ENCODE results near the gene MYRIP. TPM values are rescaled to one million over a fixed set of nuclear protein-coding genes. Genes with fewer than 3 reads are reported as not detected.
"Not testable (repeated sequence)": the region's sequence is repeated elsewhere in the genome, so short reads cannot be mapped to it uniquely, and the experiment has no call there.

The MYRIP gene
- total RNA-seq: not detected in 2 replicates

- Mint-ChIP-seq H3K36me3 (ENCODE audit: low read depth) (no peaks in the 10 kb centered on the region), H3K4me3 (peak within 1 kb of the TSS; percentile 57), H3K27me3 (ENCODE audit: insufficient read depth) (peaks cover 58% of the 10 kb centered on the region), H3K27ac (no peak within 1 kb of the TSS), H3K4me1 (ENCODE audit: low read depth) (peaks cover 5% of the 10 kb centered on the region), H3K9me3 (no peaks in the 10 kb centered on the region)
- no peak for DNase-seq (ENCODE audit: low spot score)
- intact Hi-C loops (cut with micrococcal nuclease): no loop called here
These were observed at the start of gene MYRIP for GRCh38 chr3:39809181-39809994. Gene MYRIP (plus strand): TSS chr3:39809609. CDS start chr3:39900817, 91,208 bp downstream.

DNA sequence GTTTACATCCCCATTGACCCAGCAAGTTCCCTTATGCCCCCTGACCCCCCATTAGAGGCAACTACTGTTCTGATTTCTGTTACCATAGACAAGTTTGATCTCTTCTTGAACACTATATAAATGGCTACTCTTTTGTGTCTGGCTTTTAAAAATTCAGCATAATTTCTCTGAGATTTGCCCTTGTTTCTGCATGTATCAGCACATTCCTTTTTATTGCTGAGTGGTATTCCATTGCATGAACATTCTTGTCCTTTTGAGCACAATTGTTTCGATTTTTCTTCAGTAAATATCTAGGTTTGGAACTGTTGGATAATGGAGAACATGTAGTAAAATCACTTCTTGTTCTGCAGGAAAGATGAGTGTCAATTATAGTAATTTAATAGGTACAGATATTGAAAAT, 49.1 kb upstream of the MYRIP start:
- no peak overlapping the region for H3K4me3 Mint-ChIP-seq
- H3K9me3 Mint-ChIP-seq: no peaks in the 10 kb centered on the region
- H3K27me3 Mint-ChIP-seq (ENCODE audit: insufficient read depth): peaks cover 2% of the 10 kb centered on the region
- no peaks in the 10 kb centered on the region for H3K36me3 Mint-ChIP-seq (ENCODE audit: low read depth)
- no peak overlapping the region for H3K27ac Mint-ChIP-seq
- H3K4me1 Mint-ChIP-seq (ENCODE audit: low read depth): no peaks in the 10 kb centered on the region
- no peak for DNase-seq (ENCODE audit: low spot score)
- intact Hi-C loops (cut with micrococcal nuclease): no loop called here

- Mint-ChIP-seq H3K4me3 (no peak overlapping the region), H3K4me1 (ENCODE audit: low read depth) (no peaks in the 10 kb centered on the region), H3K9me3 (no peaks in the 10 kb centered on the region), H3K36me3 (ENCODE audit: low read depth) (no peaks in the 10 kb centered on the region), H3K27ac (no peak overlapping the region), H3K27me3 (ENCODE audit: insufficient read depth) (peaks cover 2% of the 10 kb centered on the region)
- no peak for DNase-seq (ENCODE audit: low spot score)
- intact Hi-C loops (cut with micrococcal nuclease): no loop called here
These were observed 46.8 kb upstream of the MYRIP start for GRCh38 chr3:39762537-39763070.

DNA sequence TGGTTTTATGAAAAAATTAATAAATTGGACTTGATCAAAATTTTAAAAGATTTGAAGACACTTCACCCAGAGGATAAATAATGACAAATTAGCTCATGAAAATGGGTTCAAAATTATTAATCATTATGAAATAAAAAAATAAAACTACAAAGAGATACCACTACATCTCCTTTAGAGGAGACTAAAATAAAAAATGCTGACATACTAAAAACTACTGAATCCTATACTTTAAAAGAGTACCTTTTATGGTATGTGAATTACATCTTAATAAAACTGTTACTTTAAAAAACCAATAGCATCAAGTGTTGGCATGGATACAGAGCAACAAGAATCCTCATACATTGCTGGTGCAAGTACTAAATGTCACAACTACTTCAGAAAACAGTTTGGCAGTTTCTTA, 46.0 kb upstream of the MYRIP start:
- no peaks in the 10 kb centered on the region for H3K4me1 Mint-ChIP-seq (ENCODE audit: low read depth)
- DNase-seq (ENCODE audit: low spot score): no peak
- no peak overlapping the region for H3K27ac Mint-ChIP-seq
- no peak overlapping the region for H3K4me3 Mint-ChIP-seq
- no peaks in the 10 kb centered on the region for H3K36me3 Mint-ChIP-seq (ENCODE audit: low read depth)
- peaks cover 2% of the 10 kb centered on the region for H3K27me3 Mint-ChIP-seq (ENCODE audit: insufficient read depth)
- H3K9me3 Mint-ChIP-seq: no peaks in the 10 kb centered on the region
- intact Hi-C loops (cut with micrococcal nuclease): no loop called here

DNA sequence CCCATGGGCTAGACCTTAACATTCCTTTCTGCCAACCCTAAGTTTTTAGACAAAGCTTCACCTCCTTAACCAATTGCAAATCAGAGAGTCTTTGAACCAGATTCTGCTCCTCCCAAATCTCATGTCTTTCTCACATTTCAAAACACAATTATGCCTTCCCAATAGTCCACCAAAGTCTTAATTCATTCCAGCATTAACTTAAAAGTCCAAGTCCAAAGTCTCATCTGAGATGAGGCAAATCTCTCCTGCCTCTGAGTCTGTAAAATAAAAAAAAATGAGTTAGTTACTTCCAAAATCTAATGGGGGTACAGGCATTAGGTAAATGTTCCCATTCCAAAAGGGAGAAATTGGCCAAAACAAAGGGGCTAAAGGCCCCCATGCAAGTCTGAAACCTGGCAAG, 43.8 kb upstream of the MYRIP start:
- intact Hi-C loops (cut with micrococcal nuclease): no loop called here
- no peaks in the 10 kb centered on the region for H3K36me3 Mint-ChIP-seq (ENCODE audit: low read depth)

GRCh38 chr3:39766433-39766832, 43.0 kb upstream of the MYRIP start:
- Mint-ChIP-seq H3K36me3 (ENCODE audit: low read depth) (no peaks in the 10 kb centered on the region), H3K4me3 (no peak overlapping the region), H3K27me3 (ENCODE audit: insufficient read depth) (peaks cover 2% of the 10 kb centered on the region), H3K9me3 (no peaks in the 10 kb centered on the region), H3K4me1 (ENCODE audit: low read depth) (no peaks in the 10 kb centered on the region), H3K27ac (no peak overlapping the region)
- DNase-seq (ENCODE audit: low spot score): no peak
- intact Hi-C loops (cut with micrococcal nuclease): no loop called here

More for the DNA sequence above, 43.8 kb upstream of the MYRIP start:
- Mint-ChIP-seq H3K9me3 (no peaks in the 10 kb centered on the region), H3K4me1 (ENCODE audit: low read depth) (no peaks in the 10 kb centered on the region), H3K27me3 (ENCODE audit: insufficient read depth) (peaks cover 2% of the 10 kb centered on the region), H3K27ac (no peak overlapping the region), H3K4me3 (no peak overlapping the region)
- no peak for DNase-seq (ENCODE audit: low spot score)

DNA sequence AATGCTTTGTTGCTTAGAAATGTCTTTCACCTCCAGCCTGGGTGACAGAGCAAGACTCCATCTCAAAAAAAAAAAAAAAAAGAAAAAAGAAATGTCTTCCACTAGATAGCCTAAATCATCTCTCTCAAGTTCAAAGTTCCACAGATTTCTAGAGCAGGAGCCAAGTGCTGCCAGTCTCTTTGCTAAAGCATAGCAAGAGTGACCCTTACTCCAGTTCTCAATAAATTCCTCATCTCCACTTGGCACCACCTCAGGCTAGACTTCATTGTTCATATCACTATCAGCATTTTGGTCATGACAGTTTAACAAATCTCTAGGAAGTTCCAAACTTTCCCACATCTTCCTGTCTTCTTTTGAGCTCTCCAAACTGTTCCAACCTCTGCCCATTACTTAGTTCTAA, 42.5 kb upstream of the MYRIP start:
- H3K36me3 Mint-ChIP-seq (ENCODE audit: low read depth); H3K27ac Mint-ChIP-seq; intact Hi-C loops (cut with micrococcal nuclease); H3K9me3 Mint-ChIP-seq; H3K27me3 Mint-ChIP-seq (ENCODE audit: insufficient read depth); H3K4me1 Mint-ChIP-seq (ENCODE audit: low read depth); DNase-seq (ENCODE audit: low spot score); H3K4me3 Mint-ChIP-seq: not testable (repeated sequence)

GRCh38 chr3:39778168-39778567, 31.2 kb upstream of the MYRIP start:
- intact Hi-C loops (cut with micrococcal nuclease); H3K27me3 Mint-ChIP-seq (ENCODE audit: insufficient read depth); H3K27ac Mint-ChIP-seq; H3K36me3 Mint-ChIP-seq (ENCODE audit: low read depth); H3K9me3 Mint-ChIP-seq; DNase-seq (ENCODE audit: low spot score); H3K4me1 Mint-ChIP-seq (ENCODE audit: low read depth); H3K4me3 Mint-ChIP-seq: not testable (repeated sequence)

GRCh38 chr3:39779511-39780230, 29.7 kb upstream of the MYRIP start:
- Mint-ChIP-seq H3K27ac (no peak overlapping the region), H3K36me3 (ENCODE audit: low read depth) (no peaks in the 10 kb centered on the region), H3K4me3 (no peak overlapping the region), H3K27me3 (ENCODE audit: insufficient read depth) (peaks cover 5% of the 10 kb centered on the region), H3K9me3 (no peaks in the 10 kb centered on the region), H3K4me1 (ENCODE audit: low read depth) (no peaks in the 10 kb centered on the region)
- intact Hi-C loops (cut with micrococcal nuclease): no loop called here
- no peak for DNase-seq (ENCODE audit: low spot score)

DNA sequence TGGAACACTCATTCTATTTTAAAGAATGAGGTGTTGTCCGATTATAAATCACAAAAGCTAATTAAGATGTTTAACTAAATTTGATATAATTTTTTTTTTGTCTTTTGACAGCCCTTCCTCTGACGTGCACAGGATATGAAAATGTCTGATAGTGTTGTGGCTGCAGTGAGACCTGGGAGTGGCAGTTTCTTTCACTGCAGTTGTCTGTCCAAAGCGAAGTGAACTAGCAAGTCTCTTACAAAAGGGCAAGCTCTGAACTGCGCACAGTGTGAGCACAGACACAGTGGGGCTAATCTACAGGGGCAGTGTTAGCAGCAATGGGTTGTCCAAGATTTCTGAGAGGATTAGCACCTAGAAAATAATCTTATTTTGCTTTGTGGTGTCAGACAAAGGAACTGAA, 29.1 kb upstream of the MYRIP start:
- Mint-ChIP-seq H3K4me3 (no peak overlapping the region), H3K36me3 (ENCODE audit: low read depth) (no peaks in the 10 kb centered on the region), H3K9me3 (no peaks in the 10 kb centered on the region), H3K4me1 (ENCODE audit: low read depth) (no peaks in the 10 kb centered on the region), H3K27me3 (ENCODE audit: insufficient read depth) (peaks cover 5% of the 10 kb centered on the region), H3K27ac (no peak overlapping the region)
- DNase-seq (ENCODE audit: low spot score): no peak
- intact Hi-C loops (cut with micrococcal nuclease): no loop called here

DNA sequence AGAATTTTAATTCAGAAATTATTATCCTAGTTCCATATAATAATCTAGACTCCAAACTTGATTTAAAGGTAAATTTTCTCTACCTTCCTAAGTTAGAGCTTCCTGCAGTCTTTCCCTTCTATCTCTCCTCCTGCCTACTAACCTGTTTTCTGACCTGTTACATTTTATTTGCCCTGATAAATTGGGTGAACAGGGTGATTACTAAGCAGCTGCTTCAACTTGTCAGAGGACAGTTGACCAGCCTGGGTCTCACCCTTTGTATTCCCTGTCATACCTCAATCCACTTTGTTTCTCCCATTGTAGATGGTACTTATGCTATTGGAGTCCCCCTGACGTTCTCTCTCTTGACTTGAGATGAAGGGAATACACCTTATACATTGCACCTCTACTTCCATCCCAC, 28.4 kb upstream of the MYRIP start:
- no peak overlapping the region for H3K4me3 Mint-ChIP-seq
- intact Hi-C loops (cut with micrococcal nuclease): no loop called here
- no peaks in the 10 kb centered on the region for H3K4me1 Mint-ChIP-seq (ENCODE audit: low read depth)
- H3K36me3 Mint-ChIP-seq (ENCODE audit: low read depth): no peaks in the 10 kb centered on the region
- peaks cover 5% of the 10 kb centered on the region for H3K27me3 Mint-ChIP-seq (ENCODE audit: insufficient read depth)
- DNase-seq (ENCODE audit: low spot score): no peak
- H3K27ac Mint-ChIP-seq: no peak overlapping the region
- H3K9me3 Mint-ChIP-seq: no peaks in the 10 kb centered on the region

DNA sequence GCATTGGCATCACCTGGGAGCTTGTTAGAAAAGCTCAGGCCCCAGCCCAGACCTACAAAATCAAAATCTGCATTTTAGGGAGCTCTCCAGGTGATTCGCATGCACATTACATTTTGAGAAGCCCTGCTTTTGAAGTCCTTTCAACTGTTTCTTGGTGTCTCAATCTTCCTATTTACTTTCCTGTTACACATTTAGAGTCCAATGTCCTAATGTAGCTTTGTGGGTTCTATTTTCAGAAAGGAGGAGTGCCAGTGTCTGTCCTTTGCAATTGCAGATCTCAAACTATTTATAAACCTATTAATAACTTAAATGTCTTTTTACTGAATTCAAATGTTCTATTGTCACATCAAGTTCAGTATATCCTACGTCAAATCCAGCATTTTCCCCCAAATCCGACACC, 27.8 kb upstream of the MYRIP start:
- intact Hi-C loops (cut with micrococcal nuclease): no loop called here
- H3K27me3 Mint-ChIP-seq (ENCODE audit: insufficient read depth): peaks cover 5% of the 10 kb centered on the region
- no peak overlapping the region for H3K4me3 Mint-ChIP-seq
- no peak overlapping the region for H3K27ac Mint-ChIP-seq
- no peaks in the 10 kb centered on the region for H3K9me3 Mint-ChIP-seq
- no peaks in the 10 kb centered on the region for H3K36me3 Mint-ChIP-seq (ENCODE audit: low read depth)
- H3K4me1 Mint-ChIP-seq (ENCODE audit: low read depth): no peaks in the 10 kb centered on the region
- DNase-seq (ENCODE audit: low spot score): no peak

DNA sequence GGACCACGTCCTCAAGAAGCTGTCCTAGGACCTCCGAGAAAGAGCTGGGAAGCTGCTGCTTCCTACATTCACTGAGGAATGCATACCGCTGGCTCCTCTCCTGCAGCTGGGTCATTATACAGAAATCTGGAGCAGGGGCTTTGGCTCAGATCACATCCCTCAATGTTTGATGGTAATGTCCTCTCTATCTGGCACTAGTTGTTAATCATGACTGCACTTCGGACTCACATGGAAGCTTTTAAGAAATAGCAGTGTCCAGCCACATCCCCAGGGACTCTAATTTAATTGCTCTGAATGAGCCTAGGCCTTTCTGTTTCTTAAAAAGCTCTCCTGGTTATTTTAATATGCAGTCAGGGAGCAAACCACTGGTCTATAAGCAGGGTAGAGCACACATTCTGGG, 25.7 kb upstream of the MYRIP start:
- Mint-ChIP-seq H3K27ac (no peak overlapping the region), H3K4me1 (ENCODE audit: low read depth) (no peaks in the 10 kb centered on the region), H3K9me3 (no peaks in the 10 kb centered on the region), H3K27me3 (ENCODE audit: insufficient read depth) (peaks cover 5% of the 10 kb centered on the region), H3K36me3 (ENCODE audit: low read depth) (no peaks in the 10 kb centered on the region), H3K4me3 (no peak overlapping the region)
- no peak for DNase-seq (ENCODE audit: low spot score)
- intact Hi-C loops (cut with micrococcal nuclease): no loop called here
